ENCODE data around the gene MED12L.

DNA sequence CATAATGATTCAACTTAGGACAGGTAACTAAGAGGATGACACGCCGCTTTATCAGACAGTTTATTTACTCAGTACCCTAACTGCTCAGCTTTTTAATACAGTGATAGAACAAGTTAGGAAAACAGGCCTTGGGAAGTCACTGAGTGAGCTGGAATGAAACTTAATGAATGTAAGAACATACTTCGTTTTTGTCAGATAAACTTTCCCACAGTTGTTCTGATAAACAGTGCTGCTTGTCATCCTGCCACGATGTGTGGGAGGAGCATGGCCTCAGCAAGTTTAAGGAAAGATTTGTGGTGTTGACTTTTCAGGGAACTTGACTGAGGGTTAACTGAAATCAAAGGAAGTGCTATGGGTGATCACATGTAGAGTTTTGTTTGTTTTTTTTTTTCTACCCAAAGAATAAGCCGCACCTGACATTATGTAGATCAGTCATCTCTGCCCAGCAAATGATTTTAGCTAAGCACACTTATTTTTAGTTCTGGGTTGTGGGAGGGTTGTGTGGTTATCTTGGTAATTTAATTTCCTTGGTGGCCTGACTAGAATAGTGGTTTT is 198.5 kb downstream of the MED12L start:
- TF ChIP-seq EZH2phosphoT487 (IDR thresholded peaks at IDR 0.05; ENCODE audit: low read depth, severe bottlenecking, unreplicated experiment) (no peak), EZH2 (IDR thresholded peaks at IDR 0.05; ENCODE audit: borderline replicate concordance) (no peak)
- TF ChIP-seq, protein P1, sequence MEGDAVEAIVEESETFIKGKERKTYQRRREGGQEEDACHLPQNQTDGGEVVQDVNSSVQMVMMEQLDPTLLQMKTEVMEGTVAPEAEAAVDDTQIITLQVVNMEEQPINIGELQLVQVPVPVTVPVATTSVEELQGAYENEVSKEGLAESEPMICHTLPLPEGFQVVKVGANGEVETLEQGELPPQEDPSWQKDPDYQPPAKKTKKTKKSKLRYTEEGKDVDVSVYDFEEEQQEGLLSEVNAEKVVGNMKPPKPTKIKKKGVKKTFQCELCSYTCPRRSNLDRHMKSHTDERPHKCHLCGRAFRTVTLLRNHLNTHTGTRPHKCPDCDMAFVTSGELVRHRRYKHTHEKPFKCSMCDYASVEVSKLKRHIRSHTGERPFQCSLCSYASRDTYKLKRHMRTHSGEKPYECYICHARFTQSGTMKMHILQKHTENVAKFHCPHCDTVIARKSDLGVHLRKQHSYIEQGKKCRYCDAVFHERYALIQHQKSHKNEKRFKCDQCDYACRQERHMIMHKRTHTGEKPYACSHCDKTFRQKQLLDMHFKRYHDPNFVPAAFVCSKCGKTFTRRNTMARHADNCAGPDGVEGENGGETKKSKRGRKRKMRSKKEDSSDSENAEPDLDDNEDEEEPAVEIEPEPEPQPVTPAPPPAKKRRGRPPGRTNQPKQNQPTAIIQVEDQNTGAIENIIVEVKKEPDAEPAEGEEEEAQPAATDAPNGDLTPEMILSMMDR (IDR thresholded peaks at IDR 0.05; ENCODE audit: poor library complexity) = no peak
